Activated naive CD8-positive, alpha-beta T cell treated with anti-CD3 and anti-CD28 coated beads, Interleukin-2, amount 10 ng/mL, durations not matched to agents 7 days and 5 days (primary cell): ENCODE measurements around the gene DDX17. TPM values are rescaled to one million over a fixed set of nuclear protein-coding genes. Genes with fewer than 3 reads are reported as not detected.

Experiments
- total RNA-seq, 2 experiments: library from RNA; stranded (reverse); gene quantifications; one replicate each; pipeline ENCODE4 v1.2.3, GENCODE V29; 2021

Gene DDX17
- total RNA-seq, 2 experiments from 2014 or later: 667 to 710 TPM

Other genes with a start within 250 kb of the DDX17 start
- 10 to 100 TPM; 29.7 to 31.5 TPM for gene TMEM184B, start 233.3 kb downstream of the DDX17 start, total RNA-seq
- 10 to 100 TPM; 98.5 to 99.3 TPM for gene CSNK1E, start 188.9 kb downstream of the DDX17 start, total RNA-seq
- not detected for gene KCNJ4, start 51.1 kb downstream of the DDX17 start, total RNA-seq
- gene KDELR3, start 38.2 kb downstream of the DDX17 start, total RNA-seq: 1 to 10 TPM in 1 of 2 experiments, under 1 TPM in 1; 0.91 to 1.4 TPM
- gene DMC1, start 63.9 kb upstream of the DDX17 start, total RNA-seq: 10 to 100 TPM in 1 of 2 experiments, 1 to 10 TPM in 1; 8.3 to 13.2 TPM
- under 1 TPM; 0.23 to 0.36 TPM for gene FAM227A, start 150.1 kb upstream of the DDX17 start, total RNA-seq
- 10 to 100 TPM; 20.1 to 22.4 TPM for gene CBY1, start 150.3 kb upstream of the DDX17 start, total RNA-seq
- 10 to 100 TPM; 58.7 to 60.4 TPM for gene TOMM22, start 175.6 kb upstream of the DDX17 start, total RNA-seq
- gene JOSD1, start 194.6 kb upstream of the DDX17 start, total RNA-seq: 10 to 100 TPM; 59.1 to 61.6 TPM
- gene GTPBP1, start 199.6 kb upstream of the DDX17 start, total RNA-seq: 10 to 100 TPM; 98.6 TPM
- gene SUN2, start 249.7 kb upstream of the DDX17 start, total RNA-seq: 100 to 1,000 TPM; 607 to 626 TPM